Left colon (tissue), 2 donors: Measurements from ENCODE around the gene AFAP1. TPM values are rescaled to one million over a fixed set of nuclear protein-coding genes. Genes with fewer than 3 reads are reported as not detected.

Source experiments
- ATAC-seq: fragments of 200-7000 bp; cut with Tn5 transposase; one replicate; pipeline ENCODE4 v1.9.1; 2020; ENCODE audit warnings: mild to moderate bottlenecking, moderate library complexity
- DNase-seq, 2 donors: peaks; one replicate each; pipeline ENCODE4 v3.0.0-alpha.2; 2020
- intact Hi-C, 2 donors: fragments of 100-400 bp; cut with DNase I in 1 of 2; cut with micrococcal nuclease in 1 of 2; formaldehyde crosslinking; loops; one replicate each; pipeline versions ENCODE4 v1.11.2 to v1.14.0; 2022; cut with DNase I, micrococcal nuclease
- long read RNA-seq: library from polyadenylated mRNA; unstranded; transcript quantifications from one replicate; pipeline ENCODE4 v2.0.0, GENCODE V29; 2021
- total RNA-seq, 2 donors: library from RNA; stranded (reverse); fragmentation: NEBNext Ultra II Directional; extraction: Animal tissue kit (Norgen Biotek cat#: 25700); gene quantifications; one replicate each; pipeline ENCODE4 v1.2.1, GENCODE V29; 2021
- donor health status: DM: no; HTN: no; CAD: no.
- donor health status: DM: yes; HTN: yes; CAD: no.

AFAP1 gene
- 10 to 100 TPM; 41.2 to 46.2 TPM for total RNA-seq
- long read RNA-seq, full-length matches to known transcripts = 2 of 27 reads
- long read RNA-seq, partial matches to known transcripts = 7 of 27 reads
- long read RNA-seq, other reads (novel, unspliced or antisense) = 18 of 27 reads

GRCh38 chr4:7939377-7940108 lies at the start of gene AFAP1:
Gene AFAP1, minus strand, starts transcription at chr4:7939861. Its CDS starts 67,783 bp downstream, at chr4:7872078.
- DNase-seq = peak; percentile 83 to 93
- intact Hi-C loops = no loop called here
- ATAC-seq = peak; percentile 89

- DNase-seq (no peak), ATAC-seq (no peak)
- intact Hi-C loops = loop anchor here (5.0 to 10.0 kb wide), 2 partner anchors 184 to 186 kb away; no protein-coding TSS in a partner anchor
Observed at GRCh38 chr4:7988437-7988836, 48.8 kb upstream of the AFAP1 start.

GRCh38 chr4:7987148-7987989 lies 47.7 kb upstream of the AFAP1 start:
- ATAC-seq = peak; percentile 53
- intact Hi-C loops = loop anchor here (5.0 to 10.0 kb wide), 2 partner anchors 183 to 185 kb away; no protein-coding TSS in a partner anchor
- peak; percentile 66 to 86 for DNase-seq

GRCh38 chr4:7985891-7986441 lies 46.3 kb upstream of the AFAP1 start:
- ATAC-seq (no peak), DNase-seq (no peak)
- intact Hi-C loops = loop anchor here (5.0 to 10.0 kb wide), 2 partner anchors 181 to 184 kb away; no protein-coding TSS in a partner anchor

GRCh38 chr4:7985072-7985471 lies 45.4 kb upstream of the AFAP1 start:
- intact Hi-C loops = loop anchor here (5.0 to 10.0 kb wide), 2 partner anchors 180 to 183 kb away; no protein-coding TSS in a partner anchor
- DNase-seq (no peak), ATAC-seq (no peak)

- ATAC-seq = peak; percentile 24
- peak in 1 of 2 donors; percentile 41 for DNase-seq
- intact Hi-C loops = loop anchor here in 1 of 2 donors (10.0 kb wide), 1 partner anchor 180 kb away; no protein-coding TSS in a partner anchor
Observed at GRCh38 chr4:7984286-7984925, 44.7 kb upstream of the AFAP1 start.

GRCh38 chr4:7983296-7983695 lies 43.6 kb upstream of the AFAP1 start:
- peak; percentile 60 for ATAC-seq
- intact Hi-C loops = loop anchor here in 1 of 2 donors (10.0 kb wide), 1 partner anchor 178 kb away; no protein-coding TSS in a partner anchor
- peak; percentile 70 to 78 for DNase-seq

- peak; percentile 22 for ATAC-seq
- intact Hi-C loops = loop anchor here in 1 of 2 donors (10.0 kb wide), 1 partner anchor 177 kb away; no protein-coding TSS in a partner anchor
- DNase-seq = peak; percentile 53 to 65
Observed at GRCh38 chr4:7981738-7982394, 42.2 kb upstream of the AFAP1 start.

GRCh38 chr4:7980036-7980435 lies 40.4 kb upstream of the AFAP1 start:
- intact Hi-C loops = loop anchor here in 1 of 2 donors (10.0 kb wide), 1 partner anchor 175 kb away; no protein-coding TSS in a partner anchor

GRCh38 chr4:7979652-7979968 lies 39.9 kb upstream of the AFAP1 start:
- ATAC-seq (no peak), DNase-seq (no peak)
- intact Hi-C loops = no loop called here

More at GRCh38 chr4:7980036-7980435, 40.4 kb upstream of the AFAP1 start:
- no peak for ATAC-seq
- DNase-seq = no peak

- intact Hi-C loops = no loop called here
- peak; percentile 56 to 60 for DNase-seq
- peak; percentile 43 for ATAC-seq
Observed at GRCh38 chr4:7978907-7979651, 39.4 kb upstream of the AFAP1 start.

- intact Hi-C loops = no loop called here
- ATAC-seq (peak; percentile 79), DNase-seq (peak; percentile 71 to 89)
Observed at GRCh38 chr4:7978489-7978888, 38.8 kb upstream of the AFAP1 start.

GRCh38 chr4:7976634-7977033 lies 37.0 kb upstream of the AFAP1 start:
- ATAC-seq (no peak), DNase-seq (no peak)

GRCh38 chr4:7976025-7976424 lies 36.4 kb upstream of the AFAP1 start:
- DNase-seq (no peak), ATAC-seq (no peak)
- intact Hi-C loops = no loop called here

More at GRCh38 chr4:7976634-7977033, 37.0 kb upstream of the AFAP1 start:
- intact Hi-C loops = no loop called here

- ATAC-seq (no peak), DNase-seq (no peak)
- intact Hi-C loops = no loop called here
Observed at GRCh38 chr4:7974425-7974824, 34.8 kb upstream of the AFAP1 start.

GRCh38 chr4:7973545-7973981 lies 33.9 kb upstream of the AFAP1 start:
- DNase-seq (no peak), ATAC-seq (no peak)
- intact Hi-C loops = no loop called here

GRCh38 chr4:7971881-7972500 lies 32.3 kb upstream of the AFAP1 start:
- peak in 1 of 2 donors; percentile 47 for DNase-seq

More at GRCh38 chr4:7971881-7972500, 32.3 kb upstream of the AFAP1 start:
- intact Hi-C loops = no loop called here
- peak; percentile 31 for ATAC-seq
